GM18520 (cell line): ENCODE measurements around the gene ABLIM3.

Source experiments
- ATAC-seq: cut with Tn5 transposase; IDR thresholded peaks from one replicate; pipeline ENCODE4 v1.9.1; 2021; ENCODE audit not compliant: unreplicated experiment

The ABLIM3 gene

DNA sequence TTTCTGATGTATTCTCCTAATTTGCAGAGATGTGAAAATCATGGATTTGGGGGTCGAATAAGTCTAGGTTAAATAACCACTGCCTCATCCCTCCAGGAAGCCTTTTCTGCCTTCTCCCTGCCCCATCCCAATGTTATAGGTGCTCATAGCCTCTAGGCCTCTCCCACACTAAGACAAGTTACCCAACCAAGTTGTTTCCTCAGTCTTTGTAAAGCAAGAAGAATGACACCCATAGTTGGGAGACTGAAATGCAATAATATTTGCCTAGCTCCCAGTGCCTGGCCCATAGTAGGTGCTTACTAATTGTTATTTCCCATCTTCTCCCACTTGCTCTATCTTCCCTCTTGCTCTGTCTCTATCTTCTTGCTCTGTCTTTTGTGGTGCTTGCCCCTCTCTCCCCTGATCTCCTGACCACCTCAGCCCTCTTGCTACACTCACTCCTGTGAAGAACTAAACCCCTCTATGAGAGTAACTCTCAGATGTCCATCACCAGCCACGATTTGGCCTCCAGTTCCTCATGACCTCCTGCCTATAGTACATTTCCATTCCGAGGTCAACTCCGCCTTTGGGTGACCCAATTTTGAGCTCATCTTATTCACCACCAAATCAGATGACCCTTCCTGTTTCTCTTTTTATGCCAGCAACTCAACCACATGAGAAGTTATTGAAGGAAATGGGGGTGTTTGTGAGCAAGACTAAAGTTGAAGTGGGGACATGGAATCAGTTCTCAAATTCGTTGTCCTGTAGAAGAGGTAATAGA, 137.3 kb downstream of the ABLIM3 start:
- no peak for ATAC-seq

DNA sequence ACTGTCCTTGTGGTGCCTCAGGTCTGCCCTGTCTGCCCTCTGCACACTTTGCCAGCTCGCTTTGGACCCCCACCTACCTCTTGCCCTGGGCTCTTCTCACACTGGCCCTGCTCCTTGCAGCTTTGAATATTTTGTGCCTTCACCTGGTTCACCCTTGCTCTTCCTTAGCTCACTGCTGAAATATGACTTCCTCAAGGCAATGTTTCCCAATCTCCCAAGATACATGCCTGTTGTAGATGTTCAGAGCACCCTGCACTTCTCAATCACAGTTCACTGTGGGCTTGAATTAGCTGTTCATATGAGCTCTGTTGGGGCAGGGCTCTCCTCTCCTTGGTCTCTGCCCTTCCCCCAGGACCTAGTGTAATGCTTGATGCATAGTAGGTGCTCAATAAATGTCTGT, 138.4 kb downstream of the ABLIM3 start:
- ATAC-seq = no peak

DNA sequence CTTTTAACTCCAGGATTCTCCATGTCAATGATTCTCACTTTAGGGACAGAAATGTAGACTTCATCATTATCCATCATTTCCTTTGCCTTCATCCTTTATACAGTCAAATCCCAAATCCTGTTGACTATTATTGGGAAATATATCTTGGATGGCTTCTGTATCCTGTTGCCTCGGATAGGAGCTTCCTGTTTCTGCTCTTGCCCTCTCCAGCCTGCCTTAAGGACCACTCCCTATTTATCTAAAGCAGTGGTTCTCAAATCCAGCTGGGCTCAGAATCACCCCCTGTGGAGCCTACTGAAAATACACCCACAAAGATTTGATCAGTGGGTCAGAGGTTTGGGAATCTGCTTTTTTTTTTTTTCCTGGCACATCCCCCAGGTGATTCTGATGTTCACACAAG, 138.8 kb downstream of the ABLIM3 start:
- ATAC-seq = no peak

DNA sequence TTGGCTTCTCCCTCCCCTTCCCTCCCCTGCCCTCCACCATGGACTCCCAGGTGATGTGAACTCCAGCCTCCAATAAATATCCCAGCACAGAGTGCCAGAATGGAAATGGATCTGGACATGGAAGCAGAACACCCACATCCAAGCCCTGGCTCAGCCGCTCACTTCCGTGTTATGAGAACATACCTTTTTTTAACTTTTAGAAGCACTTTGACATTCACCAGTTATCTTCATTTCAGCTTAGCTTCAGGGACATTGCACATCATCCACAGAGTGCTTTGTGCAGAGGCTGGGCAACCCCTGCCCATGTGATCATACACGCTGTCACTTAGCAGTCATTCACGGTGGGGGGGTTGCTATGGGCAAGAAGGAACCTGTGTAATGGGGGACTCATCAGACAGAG, 139.5 kb downstream of the ABLIM3 start:
- no peak for ATAC-seq

DNA sequence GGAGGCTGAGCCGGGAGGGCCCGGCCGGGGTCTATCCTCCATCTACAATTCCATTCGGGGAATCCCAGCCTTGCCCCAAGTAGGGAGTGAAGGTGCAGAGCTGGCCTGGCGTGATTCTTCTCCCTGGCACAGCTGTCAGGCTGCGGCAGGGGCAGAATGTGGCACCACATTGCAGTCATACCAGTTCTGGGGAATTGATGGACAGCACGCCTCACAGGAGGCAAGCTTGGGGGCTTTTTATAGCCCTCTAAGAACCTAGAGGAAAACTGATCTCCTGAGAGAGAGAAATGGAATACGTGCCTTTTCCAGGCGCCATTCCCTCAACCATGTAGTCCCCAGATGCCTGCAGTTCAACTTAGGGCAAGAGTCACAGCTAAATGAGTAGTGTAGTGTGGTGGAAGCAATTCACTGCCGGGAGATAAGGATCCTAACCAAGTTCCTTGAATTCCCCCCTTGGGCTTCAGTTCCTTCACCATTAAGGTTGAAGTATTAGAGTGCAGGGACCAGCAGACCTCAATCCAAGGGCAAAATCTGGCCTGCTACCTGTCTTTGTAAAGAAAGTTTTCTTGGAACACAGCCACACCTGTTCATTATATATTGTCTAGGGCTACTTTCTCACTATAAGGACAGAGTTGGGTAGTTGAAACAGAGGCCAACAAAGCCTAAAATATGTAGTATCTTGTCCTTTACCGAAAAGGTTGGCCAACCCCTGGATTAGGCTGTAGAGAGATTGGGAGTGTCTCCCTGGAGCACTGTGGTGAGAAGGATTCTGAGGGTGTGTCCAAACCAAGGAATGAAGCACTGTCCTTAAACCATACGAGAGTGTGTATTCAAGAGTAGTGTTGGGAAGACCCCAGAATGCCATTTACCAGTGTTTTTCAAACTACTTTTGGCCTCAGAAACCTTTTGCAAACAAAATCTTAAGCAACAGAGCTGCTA, 141.0 kb downstream of the ABLIM3 start:
- no peak for ATAC-seq

DNA sequence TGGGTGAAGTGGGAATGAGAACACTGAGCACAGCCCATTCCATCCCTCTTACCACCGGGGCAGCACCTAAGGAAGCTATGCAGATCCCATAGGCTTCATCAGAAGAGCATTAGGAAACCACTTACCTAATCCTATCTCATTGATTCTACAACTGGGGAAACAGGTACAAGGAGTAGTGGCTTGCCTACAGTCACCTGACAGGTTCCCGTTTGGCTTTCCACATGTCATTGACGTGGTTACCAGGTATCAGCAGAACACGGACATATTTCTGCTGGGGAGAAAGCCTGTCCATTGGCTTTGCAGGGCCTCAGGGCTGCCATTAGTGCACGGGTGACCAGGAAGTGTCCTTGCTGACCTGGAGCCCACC, 141.7 kb downstream of the ABLIM3 start:
- no peak for ATAC-seq

DNA sequence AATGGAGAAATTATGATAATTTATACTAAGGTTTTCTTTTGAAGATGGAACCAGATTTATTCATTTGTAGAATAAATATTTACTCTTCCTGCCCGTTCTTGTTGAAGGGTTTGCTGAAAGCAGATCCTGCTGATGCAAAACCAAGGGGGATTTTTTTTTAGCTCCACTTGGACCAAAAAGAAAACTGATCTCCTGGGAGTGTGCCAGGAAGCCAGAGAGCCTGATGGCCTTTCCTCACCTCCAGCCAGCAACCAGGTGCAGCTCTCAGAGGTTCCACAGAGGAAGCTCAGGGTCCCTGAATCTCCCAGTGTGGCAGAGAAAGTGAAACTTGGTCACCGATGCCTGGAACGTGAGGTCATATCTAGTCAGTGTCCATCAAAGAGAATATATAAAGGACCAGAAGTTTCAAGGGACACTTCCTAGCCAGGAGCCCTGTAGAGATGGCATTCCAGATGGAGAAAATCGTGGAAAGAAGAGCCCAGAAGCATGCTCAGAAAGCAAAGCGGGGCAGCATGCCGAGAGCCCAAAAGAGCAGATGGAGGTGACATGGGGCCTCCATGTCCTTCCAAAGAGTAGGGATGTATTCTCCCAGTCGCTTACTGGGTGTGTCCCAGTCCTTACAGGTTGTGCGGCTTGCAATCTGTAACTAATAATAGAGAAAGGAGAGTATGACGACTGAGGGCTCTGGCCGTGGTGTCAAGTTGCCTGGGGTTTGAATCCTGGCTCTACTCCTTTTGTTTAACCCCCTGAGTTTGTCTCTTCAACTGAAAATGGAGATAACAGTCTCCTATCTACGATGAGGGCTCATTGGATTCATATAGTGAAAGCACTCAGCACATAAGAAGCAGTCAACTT, 142.6 kb downstream of the ABLIM3 start:
- no peak for ATAC-seq

DNA sequence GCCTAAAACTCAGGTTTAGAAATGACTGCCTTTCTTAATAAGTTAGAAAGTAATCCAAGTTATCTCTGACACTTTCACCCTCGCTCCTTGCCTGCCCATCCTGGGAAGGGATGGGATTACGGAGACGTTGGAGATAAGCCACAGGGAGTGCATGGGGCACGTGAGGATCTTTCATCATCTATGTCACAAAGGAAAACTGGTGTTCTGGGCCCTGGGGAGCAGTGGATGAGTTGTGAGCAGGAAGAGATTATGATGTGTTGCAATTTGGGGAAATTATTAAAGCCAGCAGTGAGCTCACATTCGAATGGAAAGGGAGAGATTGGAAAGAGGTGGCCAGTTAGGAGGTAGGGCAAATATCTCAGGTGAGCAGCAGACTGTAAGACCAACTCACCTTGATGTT, 143.2 kb downstream of the ABLIM3 start:
- ATAC-seq = no peak

DNA sequence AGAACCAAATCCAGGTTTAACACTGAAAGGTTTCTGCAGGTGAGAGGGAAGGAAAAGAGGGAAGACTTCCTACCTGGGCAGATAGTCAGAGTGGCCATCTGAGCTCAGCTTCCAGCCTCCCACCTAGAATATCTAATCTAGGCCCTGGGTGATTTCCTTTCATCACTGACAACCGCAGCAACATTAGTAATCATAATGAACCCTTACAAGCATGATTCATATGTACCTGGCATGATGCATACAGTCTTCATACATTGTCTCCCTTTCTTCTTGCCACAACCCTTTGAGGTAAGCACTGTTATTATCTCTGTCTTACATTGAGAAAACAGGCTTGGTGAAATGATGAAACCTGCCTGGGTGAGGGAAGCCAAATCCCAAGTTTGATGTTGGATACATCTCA, 143.9 kb downstream of the ABLIM3 start:
- ATAC-seq = no peak

DNA sequence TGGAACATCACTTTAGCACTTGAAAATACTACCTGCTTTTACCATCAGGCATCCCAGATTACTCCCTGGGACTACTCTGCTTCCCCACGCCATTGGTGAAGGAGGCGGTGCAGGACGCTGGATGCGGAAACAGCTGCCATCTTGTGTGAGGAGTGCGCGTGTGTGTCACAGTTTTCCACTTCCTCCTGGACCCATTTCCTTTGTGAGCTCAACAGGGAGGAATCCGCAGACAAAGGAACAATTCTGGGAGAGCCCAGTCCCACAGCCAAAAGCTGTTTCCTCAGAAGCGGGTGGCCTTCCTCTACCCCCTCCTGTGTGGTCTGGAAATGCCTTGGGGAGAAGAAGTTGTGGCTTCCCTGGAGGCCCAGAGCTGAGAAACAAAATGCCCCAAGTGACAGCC, 147.1 kb downstream of the ABLIM3 start:
- ATAC-seq = no peak

DNA sequence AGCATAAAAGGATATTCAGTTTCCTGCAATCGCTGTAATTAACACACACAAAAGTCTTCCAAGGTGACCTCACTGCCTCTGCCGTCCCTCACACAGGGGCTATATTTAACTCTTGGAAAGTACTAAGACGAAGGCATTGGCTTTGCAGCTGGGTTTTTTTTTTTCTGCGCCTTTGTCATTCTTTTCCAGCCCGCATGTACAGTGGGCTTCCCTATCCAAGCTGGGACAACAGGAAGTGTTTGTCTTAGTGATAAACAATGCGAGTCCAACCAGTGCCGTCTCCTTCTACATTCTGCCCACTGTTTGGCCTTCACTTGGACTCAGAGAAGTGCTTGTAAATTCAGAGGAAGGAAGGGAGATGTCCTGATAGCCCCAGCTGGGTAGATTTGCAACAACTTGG, 148.0 kb downstream of the ABLIM3 start:
- no peak for ATAC-seq

DNA sequence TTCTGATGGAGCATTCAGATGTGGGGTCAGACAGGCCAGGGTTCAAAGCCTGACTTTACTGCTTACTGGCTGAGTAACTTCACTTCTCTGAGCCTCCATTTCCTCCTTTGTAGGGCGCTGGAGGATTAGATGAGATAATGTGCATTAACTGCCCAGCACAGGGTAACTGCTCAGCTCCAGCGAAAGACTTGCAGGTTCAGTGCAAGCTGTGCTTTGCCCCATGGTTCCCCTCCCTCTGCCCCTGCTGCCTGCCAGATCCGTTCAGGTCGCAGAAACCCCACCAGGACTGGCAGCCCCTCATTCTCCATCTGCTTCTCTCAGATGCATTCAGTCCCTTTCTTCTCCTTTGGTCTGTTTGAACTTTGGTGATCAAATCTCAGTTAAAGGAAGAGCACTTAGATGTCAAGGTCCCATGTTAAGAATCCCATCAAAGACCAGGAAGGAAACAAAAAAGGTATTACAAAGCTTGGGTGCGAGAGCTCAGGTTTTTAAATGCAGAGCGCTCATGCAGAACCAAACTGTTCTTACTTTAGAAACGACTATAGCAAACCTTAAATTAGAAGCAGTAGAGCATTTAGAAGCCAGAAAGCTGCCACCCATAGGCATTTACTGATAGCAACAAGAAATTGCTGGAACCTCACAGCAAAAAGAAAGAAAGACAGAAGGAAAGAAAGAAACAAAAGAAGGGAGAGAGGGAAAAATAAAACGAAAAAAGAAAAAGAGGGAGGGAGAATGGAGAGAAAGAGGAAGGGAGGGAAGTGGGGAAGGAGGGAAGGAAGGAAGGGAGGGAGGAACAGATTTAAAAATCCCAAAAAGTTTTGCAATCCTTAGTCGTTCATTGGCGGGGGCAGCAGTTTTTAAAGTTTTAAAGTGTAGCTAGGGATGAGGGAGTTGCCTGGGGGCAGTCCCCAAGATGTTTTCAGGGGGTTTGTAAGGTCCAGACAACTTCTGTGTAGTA, 153.9 kb downstream of the ABLIM3 start:
- no peak for ATAC-seq

DNA sequence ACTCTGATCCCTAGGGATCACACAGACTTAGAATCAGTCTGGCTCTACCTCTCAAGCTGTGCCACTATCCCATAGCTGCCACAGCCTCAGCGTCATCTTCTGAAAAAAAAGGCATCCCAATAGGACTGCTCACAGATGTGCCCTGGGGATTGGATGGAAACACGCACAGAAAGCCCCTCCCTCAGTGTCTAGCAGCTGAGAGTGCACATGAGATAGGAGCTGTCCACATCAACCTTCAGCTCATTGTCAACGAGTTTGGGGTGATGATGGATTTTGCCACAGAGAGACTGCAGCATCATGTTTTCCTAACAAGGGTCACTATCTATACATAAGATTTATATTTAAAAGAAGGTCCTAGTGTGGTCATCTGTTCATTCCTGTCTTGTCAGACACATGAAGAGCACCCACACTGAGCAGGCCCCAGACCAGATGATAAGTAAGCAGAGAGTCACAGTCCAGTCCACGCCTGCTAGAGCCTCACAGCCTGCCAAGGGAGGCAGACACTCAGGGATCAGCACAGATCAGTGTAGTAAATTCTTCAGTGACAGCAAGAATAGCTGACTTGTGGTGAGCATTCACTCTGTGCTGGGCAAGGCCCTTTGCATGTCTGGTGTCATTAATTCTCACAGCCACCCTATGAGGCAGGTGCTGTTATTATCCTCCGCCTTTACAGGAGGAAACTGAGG, 156.2 kb downstream of the ABLIM3 start:
- ATAC-seq = no peak

DNA sequence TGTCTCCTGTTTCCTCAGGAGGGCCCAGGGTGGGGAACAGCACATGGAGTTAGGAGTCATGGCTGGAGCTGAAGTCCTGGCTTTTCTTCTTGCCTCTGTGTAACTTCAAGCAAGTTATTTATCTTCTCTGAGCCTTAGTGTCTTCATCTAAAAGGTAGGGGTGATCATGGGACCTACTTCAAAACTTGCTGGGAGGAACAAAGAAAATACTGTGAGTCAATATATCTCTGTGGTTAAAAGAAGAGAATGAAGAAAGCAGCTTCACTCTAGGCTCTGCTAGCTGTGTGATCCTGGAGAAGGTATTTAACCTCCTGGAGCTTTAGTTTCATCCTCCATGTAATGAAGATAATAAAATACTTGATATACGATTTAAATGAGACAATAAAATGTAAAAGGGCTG, 156.9 kb downstream of the ABLIM3 start:
- no peak for ATAC-seq

DNA sequence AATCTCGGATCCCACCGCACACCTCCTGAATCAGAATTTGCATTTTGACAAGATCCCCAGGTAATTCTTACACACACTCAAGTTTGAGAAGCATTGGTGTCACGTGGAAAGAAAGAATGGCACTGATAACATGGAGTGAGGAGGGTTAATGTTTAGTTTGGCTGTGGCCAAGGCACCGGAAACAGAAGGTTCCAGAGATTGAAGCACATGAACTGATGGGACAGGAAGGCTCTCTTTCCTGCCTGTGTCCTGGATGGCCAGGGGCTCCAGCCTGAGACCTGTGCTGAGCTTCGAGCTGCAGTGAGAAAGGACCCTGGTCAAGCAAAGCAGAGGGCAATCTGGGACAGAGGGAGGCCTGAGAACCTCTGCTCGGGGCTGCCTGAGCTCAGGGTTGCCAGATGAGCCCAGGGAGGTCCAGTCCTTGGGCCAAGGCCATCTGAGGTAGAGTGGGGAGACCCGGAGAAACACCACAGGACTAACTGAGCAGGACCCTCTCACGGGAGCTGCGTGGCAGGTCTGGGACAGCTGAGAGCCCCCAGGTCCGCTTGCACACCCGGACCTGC, 157.6 kb downstream of the ABLIM3 start:
- no peak for ATAC-seq

DNA sequence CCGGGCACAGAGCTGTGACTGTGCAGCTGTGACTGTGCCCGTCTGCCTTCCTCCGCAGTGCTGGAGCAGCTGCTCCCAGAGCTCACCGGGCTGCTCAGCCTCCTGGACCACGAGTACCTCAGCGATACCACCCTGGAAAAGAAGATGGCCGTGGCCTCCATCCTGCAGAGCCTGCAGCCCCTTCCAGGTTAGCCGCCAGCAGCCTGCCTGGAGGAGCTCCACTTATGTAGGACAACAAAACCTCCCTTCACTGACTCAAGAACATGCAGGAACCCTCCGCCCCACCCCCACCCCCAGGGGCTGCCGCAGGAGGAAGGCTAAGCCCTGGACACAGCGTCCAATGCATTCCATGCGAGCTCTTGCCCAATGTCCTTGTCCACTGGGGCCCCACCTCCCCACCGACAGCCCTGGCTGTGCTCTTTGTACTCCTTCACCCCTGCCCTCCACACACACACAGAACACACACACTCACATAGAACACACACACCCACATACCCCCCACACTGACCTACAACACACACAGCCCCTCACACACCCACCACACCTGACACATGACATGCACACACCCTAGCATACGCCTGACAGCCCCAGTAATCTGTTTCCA, 158.3 kb downstream of the ABLIM3 start:
- no peak for ATAC-seq

DNA sequence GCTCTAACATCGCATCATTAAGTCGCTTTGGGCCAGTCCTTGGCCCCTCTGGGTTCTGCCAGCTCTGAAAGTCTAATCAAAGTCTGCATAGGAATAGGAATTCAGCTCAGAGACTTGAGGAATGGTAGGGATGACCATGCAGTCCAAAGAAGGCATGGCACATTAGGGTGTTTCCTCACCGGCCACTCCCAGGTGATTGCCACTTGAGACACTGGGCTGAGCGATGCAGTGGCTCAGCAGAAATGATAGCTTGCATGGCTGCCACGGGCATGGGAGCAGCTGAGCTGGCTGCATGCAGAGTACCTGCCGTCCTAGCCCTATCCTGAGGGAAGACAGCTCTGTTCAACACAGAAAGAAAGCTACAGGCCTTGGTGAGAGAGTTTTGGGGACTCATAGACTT, 159.1 kb downstream of the ABLIM3 start:
- ATAC-seq = no peak

DNA sequence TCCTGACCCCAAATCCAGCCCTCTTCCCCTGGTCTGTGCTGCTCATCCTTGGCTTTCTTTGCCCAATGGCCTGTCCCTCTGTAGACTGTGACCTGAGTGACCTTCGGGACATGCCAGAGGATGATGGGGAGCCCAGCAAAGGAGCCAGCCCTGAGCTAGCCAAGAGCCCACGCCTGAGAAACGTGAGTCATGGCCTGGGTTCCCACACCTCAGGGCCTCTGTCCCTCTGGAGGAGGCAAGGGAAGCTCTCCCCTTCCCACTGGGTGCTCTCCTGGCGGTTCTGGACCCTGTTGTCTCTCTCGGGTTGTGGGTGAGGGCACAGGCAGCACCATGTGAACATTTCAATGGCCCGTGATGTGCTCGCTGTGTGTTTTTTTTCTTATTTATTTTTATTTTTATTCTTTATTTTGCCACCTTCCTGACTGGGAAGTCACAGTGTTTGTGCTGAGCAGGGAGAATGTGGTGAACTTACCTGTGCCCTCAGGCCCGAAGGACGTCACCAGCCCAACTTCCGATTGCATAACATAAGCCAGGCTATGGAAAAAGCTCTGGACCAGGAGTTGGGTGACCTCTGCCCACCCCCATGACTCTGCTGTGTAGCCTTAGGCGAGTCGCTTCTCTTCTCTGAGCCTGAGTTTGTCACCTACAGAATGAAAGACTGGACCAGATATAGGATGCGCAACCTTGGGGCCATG, 159.9 kb downstream of the ABLIM3 start:
- no peak for ATAC-seq
